Sigmoid colon (tissue), 4 donors: ENCODE data around the gene ZDHHC22.

Experiments
- CTCF ChIP-seq, 4 experiments: fragments of 450-650 bp in 3 of 4; fragments of 200-600 bp in 1 of 4; IDR thresholded peaks; one replicate each; pipeline ENCODE4 v1.5.1; 2016 to 2019; ENCODE audit warnings: antibody characterized with exemption in 4 of 4, mild to moderate bottlenecking in 3 of 4, moderate library complexity in 2 of 4
- EP300 ChIP-seq, 4 donors: sonication (generic); formaldehyde crosslinking; IDR thresholded peaks; one replicate each; pipeline ENCODE4 v1.6.1; 2017; ENCODE audit warnings: antibody characterized with exemption in 4 of 4
- POLR2A ChIP-seq, 2 donors: fragments of 450-650 bp; IDR thresholded peaks; one replicate each; pipeline ENCODE4 v1.6.1; 2016; ENCODE audit warnings: antibody characterized with exemption in 2 of 2, mild to moderate bottlenecking in 2 of 2, moderate library complexity in 2 of 2
- POLR2AphosphoS5 ChIP-seq, 4 donors: sonication (generic); formaldehyde crosslinking; IDR thresholded peaks; one replicate each; pipeline ENCODE4 v1.6.1; 2017; ENCODE audit warnings: antibody characterized with exemption in 4 of 4

- TF ChIP-seq CTCF (IDR thresholded peaks at IDR 0.05), result no peak
- TF ChIP-seq POLR2A (IDR thresholded peaks at IDR 0.05), result no peak
- TF ChIP-seq EP300 (IDR thresholded peaks at IDR 0.05), result no peak
- no peak for TF ChIP-seq POLR2AphosphoS5 (IDR thresholded peaks at IDR 0.05)
These were observed 50.1 kb downstream of the ZDHHC22 start for GRCh38 chr14:77091518-77091917.
